T-helper 1 cell treated with Interleukin-12 subunit alpha and Interleukin-12 subunit beta and Interleukin-4 antibody, amounts not matched to agents 30 μg/mL and 1 μg/mL, for 36 hours (primary cell): ENCODE measurements around the gene ZFYVE19.

Experiments used
- H3K27ac Mint-ChIP-seq: one replicate; pipeline ENCODE4 v1.8.0; 2021; ENCODE audit warnings: mild to moderate bottlenecking, mixed read lengths
- H3K27me3 Mint-ChIP-seq: one replicate; pipeline ENCODE4 v1.8.0; 2021; ENCODE audit warnings: low read depth, mixed read lengths
- H3K36me3 Mint-ChIP-seq: one replicate; pipeline ENCODE4 v1.8.0; 2021; ENCODE audit warnings: low read depth, mixed read lengths
- H3K4me1 Mint-ChIP-seq: one replicate; pipeline ENCODE4 v1.8.0; 2021; ENCODE audit warnings: low read depth, mixed read lengths
- H3K4me3 Mint-ChIP-seq: one replicate; pipeline ENCODE4 v1.8.0; 2021; ENCODE audit warnings: mild to moderate bottlenecking, moderate library complexity, mixed read lengths
- H3K9me3 Mint-ChIP-seq: one replicate; pipeline ENCODE4 v1.8.0; 2021; ENCODE audit warnings: mixed read lengths

The ZFYVE19 gene

GRCh38 chr15:40807028-40807887, at the start of gene ZFYVE19, which contains the start of gene DNAJC17:
ZFYVE19 (plus strand) TSS chr15:40807089; CDS start chr15:40807590, 501 bp downstream.
DNAJC17 (minus strand) TSS chr15:40807473; CDS start chr15:40807446, 27 bp downstream.
- no peaks in the 10 kb centered on the region for H3K27me3 Mint-ChIP-seq
- H3K9me3 Mint-ChIP-seq: no peaks in the 10 kb centered on the region
- H3K4me1 Mint-ChIP-seq: peaks cover 15% of the 10 kb centered on the region
- peak within 1 kb of the TSS; percentile 97 for H3K27ac Mint-ChIP-seq
- peaks cover 6% of the 10 kb centered on the region for H3K36me3 Mint-ChIP-seq
- H3K4me3 Mint-ChIP-seq: peak within 1 kb of the TSS; percentile 93

DNA sequence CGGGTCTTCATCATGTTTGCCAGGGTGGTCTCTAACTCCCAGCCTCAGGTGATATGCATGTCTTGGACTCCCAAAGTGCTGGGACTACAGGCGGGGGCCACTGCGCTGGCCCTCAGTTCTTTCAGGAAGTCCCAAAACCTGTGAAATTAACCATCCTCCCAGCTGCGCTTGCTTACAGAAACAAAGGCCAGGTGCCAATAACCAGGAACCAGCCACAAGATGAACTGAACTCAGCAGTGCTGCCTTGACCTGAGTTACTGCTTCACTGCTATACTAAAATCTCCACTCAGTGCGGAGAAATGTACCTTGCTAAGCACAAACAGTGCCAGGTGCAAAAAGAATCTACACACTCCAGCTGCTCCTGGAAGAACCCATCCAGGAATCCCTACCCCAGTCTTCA, 46.9 kb upstream of the ZFYVE19 start:
- no peaks in the 10 kb centered on the region for H3K36me3 Mint-ChIP-seq
- no peaks in the 10 kb centered on the region for H3K27me3 Mint-ChIP-seq
- H3K4me1 Mint-ChIP-seq: peaks cover 18% of the 10 kb centered on the region
- no peak overlapping the region for H3K4me3 Mint-ChIP-seq
- no peak overlapping the region for H3K27ac Mint-ChIP-seq
- no peaks in the 10 kb centered on the region for H3K9me3 Mint-ChIP-seq

DNA sequence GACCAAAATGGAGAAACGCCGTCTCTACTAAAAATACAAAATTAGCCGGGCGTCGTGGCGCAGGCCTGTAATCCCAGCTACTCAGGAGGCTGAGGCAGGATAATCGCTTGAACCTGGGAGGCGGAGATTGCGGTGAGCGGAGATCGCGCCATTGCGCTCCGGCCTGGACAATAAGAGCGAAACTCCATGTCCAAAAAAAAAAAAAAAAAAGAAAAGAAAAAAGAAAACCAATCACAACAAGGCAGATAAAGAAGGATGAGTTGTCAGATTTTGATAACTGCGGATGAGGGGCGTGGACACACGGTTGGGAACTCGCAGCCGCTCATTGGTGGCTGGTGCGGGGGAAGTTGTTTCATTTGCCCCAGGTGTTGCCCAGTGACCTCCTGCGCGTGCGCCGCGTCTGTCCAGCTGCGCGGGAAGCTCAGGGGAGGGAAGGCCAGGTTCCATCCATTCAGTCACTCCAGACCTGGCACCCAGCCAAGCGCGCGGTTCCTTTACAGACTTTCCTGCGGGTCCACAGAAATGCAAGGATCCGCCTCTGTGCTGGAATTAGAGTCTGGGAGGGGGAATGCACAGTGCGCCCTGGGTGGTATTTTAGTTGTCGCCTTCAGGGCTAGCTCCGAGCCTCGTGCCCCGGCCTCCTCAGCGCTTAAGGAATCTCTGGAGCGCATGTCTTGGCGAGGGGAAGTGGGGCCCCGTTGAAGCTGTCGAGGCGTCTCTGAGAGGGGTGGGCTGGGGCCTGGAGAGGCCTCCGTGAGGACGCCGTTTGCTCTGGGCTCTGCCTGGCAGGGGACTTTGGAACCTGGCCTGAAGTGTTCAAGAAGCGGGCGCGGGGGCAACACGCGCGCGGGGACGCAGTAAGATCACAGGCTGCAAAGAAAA, 43.7 kb upstream of the ZFYVE19 start:
- H3K9me3 Mint-ChIP-seq: no peaks in the 10 kb centered on the region
- no peaks in the 10 kb centered on the region for H3K27me3 Mint-ChIP-seq
- peak overlapping the region; percentile 81 for H3K4me3 Mint-ChIP-seq
- H3K36me3 Mint-ChIP-seq: no peaks in the 10 kb centered on the region
- H3K4me1 Mint-ChIP-seq: peaks cover 19% of the 10 kb centered on the region
- H3K27ac Mint-ChIP-seq: peak overlapping the region; percentile 82

GRCh38 chr15:40763801-40764628, 42.9 kb upstream of the ZFYVE19 start, which contains the start of gene GCHFR:
GCHFR (plus strand) TSS chr15:40764068; CDS start chr15:40764181, 113 bp downstream.
- no peaks in the 10 kb centered on the region for H3K9me3 Mint-ChIP-seq
- H3K27ac Mint-ChIP-seq: peak within 1 kb of the TSS; percentile 90
- H3K36me3 Mint-ChIP-seq: peaks cover 3% of the 10 kb centered on the region
- peak within 1 kb of the TSS; percentile 81 for H3K4me3 Mint-ChIP-seq
- H3K4me1 Mint-ChIP-seq: peaks cover 25% of the 10 kb centered on the region
- no peaks in the 10 kb centered on the region for H3K27me3 Mint-ChIP-seq

DNA sequence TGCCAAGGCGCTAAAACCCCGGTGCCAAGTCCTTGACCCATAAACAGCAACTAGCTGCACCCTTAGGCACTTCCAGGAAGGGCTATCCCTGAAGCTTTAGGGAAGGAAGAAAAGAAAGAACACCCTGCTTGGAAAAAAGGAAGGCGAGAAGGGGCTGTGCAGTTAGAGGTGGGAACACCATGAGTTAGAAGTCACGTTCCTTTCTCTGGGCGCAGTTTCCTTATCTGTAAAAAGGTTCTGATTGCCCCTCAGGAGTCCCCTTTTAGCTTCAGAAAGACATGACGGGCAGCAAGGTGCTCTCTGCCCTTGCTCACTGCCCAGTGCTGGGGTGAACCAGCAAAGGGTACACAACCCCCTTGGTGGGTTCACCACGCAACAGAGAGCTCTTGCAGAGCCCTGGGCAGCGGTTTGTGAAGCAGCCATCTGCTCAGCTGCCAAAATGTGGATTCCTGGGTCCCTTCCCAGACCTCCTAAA, 42.2 kb upstream of the ZFYVE19 start:
- no peaks in the 10 kb centered on the region for H3K9me3 Mint-ChIP-seq
- H3K4me1 Mint-ChIP-seq: peaks cover 30% of the 10 kb centered on the region
- peaks cover 5% of the 10 kb centered on the region for H3K36me3 Mint-ChIP-seq
- peak overlapping the region; percentile 90 for H3K27ac Mint-ChIP-seq
- H3K4me3 Mint-ChIP-seq: peak overlapping the region; percentile 81
- H3K27me3 Mint-ChIP-seq: no peaks in the 10 kb centered on the region

DNA sequence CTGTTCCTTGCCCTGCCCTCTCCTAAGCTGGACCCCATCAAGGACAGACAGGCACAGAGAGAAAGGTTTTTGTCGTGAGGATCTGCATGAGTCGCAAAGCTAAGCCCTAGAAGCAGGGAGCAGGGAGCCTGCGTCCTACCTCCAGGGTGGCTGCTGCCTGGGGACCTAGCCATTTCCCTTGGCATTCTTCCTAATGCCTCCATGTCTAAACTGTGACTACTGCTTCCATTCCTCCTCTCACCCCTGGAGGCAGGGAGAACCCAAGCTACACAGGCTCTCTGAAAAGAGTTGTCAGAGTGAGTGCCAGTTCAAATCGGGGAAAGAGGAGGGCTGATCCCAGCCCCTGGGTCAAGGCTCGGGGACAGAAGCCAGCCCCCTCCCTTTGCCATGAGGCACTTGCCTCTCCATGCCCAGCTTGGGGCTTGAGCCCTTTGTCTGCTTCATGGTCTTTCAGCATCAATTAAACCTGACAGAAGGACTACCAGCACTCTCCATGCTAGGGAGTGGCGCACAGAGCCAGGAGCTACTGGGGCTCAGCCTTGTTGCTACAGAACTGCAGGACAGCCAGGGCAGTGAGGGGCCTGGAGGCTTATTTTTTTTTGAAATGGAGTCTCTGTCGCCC, 40.6 kb upstream of the ZFYVE19 start:
- Mint-ChIP-seq H3K9me3 (no peaks in the 10 kb centered on the region), H3K27ac (peak overlapping the region; percentile 15), H3K27me3 (no peaks in the 10 kb centered on the region), H3K4me1 (peaks cover 32% of the 10 kb centered on the region), H3K36me3 (peaks cover 7% of the 10 kb centered on the region), H3K4me3 (no peak overlapping the region)

- Mint-ChIP-seq H3K4me3 (no peak overlapping the region), H3K36me3 (peaks cover 7% of the 10 kb centered on the region), H3K4me1 (peaks cover 32% of the 10 kb centered on the region), H3K9me3 (no peaks in the 10 kb centered on the region), H3K27ac (no peak overlapping the region), H3K27me3 (no peaks in the 10 kb centered on the region)
These were observed 39.7 kb upstream of the ZFYVE19 start for GRCh38 chr15:40766906-40767837.

DNA sequence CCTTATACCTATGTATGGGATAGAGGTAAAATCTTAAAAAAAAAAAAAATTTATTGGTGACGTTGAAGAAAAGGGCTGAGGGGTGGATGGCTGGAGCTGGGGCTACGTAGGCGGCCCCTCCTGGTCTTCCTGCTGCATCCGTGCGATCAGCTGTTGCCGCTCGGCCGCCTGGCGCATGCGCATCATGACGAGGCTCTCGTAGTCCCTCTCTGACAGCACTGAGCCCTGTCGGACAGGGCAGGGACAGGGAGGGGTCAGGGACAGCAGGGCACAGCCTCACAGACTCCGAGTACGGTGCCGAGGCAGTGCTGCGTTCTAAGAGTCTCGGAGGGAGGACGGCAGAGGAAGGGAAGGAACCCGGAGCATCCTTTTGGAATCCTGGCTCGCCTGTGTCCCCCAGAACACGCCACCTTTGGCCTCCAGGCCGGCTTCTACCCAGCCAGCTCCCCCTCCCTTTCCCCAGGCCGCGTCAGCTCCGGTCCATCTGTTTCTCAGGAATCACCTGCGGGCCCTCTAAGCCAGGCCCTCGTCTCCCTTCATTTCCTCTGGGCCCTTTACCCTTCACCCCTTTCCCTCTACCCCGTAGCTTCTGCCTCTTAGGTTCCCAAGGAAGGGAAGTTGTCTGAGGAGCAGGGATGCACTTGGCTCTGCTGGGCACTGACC, 38.9 kb upstream of the ZFYVE19 start:
- Mint-ChIP-seq H3K27ac (no peak overlapping the region), H3K36me3 (peaks cover 8% of the 10 kb centered on the region), H3K4me1 (peaks cover 29% of the 10 kb centered on the region), H3K27me3 (no peaks in the 10 kb centered on the region), H3K4me3 (no peak overlapping the region), H3K9me3 (no peaks in the 10 kb centered on the region)

GRCh38 chr15:40768521-40769273, 38.2 kb upstream of the ZFYVE19 start:
- Mint-ChIP-seq H3K27me3 (no peaks in the 10 kb centered on the region), H3K27ac (peak overlapping the region; percentile 76), H3K4me3 (peak overlapping the region; percentile 33), H3K4me1 (peaks cover 27% of the 10 kb centered on the region), H3K36me3 (peaks cover 11% of the 10 kb centered on the region), H3K9me3 (no peaks in the 10 kb centered on the region)

DNA sequence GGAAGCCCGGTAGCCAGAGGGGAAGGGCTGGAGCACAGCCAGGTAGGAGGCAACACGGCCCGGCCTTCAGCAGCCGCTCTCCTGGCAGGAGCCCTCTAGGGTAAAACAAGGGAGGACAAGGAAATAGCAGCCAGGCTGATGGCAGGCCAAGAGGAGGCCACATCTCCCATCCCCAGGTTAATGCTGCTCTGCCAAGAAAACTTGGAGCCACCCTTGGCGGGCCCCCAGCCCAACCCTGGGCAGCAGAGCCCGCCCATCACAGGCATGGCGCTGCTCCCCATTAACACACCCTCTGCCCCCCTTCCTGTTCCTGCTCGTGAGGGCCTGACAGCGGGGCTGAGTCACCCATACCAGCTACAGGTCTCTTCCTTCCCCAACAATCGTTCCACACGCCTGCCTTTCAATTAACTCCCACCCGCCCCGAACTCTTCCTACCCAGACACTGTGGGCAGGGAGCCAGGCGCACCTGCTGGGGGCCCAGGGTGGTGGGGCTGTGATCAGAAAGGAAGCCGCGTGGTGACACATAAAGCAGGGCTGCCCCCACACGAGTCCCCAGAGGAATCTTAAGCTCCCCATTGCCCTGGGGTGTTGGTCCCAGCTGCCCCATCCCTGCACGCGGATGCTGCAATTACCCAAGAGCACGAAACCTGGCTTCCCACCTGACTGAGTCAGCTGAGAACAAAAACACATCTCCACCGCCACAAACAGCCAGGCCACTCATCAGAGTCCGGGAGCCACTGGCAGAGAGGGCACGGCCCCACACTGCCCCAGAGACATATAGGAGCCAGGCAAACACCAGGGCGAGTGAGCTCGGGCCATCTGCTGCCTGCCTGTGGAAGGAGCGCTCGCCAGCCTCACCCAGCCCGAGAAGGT, 37.4 kb upstream of the ZFYVE19 start, which contains the start of gene C15orf62:
TSS of gene C15orf62 (plus strand) at position 707 of the 873 bp plus-strand sequence. CDS start 516 bp downstream, outside the sequence.
- Mint-ChIP-seq H3K9me3 (no peaks in the 10 kb centered on the region), H3K4me3 (peak within 1 kb of the TSS; percentile 41), H3K4me1 (peaks cover 24% of the 10 kb centered on the region), H3K27me3 (no peaks in the 10 kb centered on the region), H3K36me3 (peaks cover 11% of the 10 kb centered on the region), H3K27ac (peak within 1 kb of the TSS; percentile 76)

DNA sequence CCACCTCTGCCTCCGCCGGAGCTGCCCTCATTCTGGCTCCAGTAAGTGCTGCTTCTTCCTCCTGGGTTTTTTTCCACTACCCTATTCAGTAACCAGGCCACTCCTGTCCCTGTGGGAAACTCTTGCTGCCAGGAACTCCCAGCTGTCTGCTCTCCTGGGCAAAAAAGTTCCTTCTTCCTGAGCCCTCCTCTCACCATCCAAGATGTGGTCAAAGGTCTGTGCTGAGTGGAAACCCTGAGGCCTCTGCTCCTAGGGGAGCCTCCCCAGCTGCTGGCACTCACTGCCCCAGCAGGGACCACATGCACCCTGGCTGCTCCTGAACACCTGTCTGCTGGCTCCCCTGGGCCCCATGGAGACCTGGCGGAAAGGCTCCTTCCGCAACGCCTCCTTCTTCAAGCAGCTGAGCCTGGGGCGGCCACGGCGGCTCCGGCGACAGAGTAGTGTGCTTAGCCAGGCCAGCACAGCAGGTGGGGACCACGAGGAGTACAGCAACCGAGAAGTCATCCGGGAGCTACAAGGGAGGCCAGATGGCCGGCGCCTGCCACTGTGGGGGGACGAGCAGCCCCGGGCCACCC, 36.7 kb upstream of the ZFYVE19 start:
- no peaks in the 10 kb centered on the region for H3K9me3 Mint-ChIP-seq
- H3K4me1 Mint-ChIP-seq: peaks cover 20% of the 10 kb centered on the region
- H3K36me3 Mint-ChIP-seq: peaks cover 14% of the 10 kb centered on the region
- peak overlapping the region; percentile 76 for H3K27ac Mint-ChIP-seq
- H3K27me3 Mint-ChIP-seq: no peaks in the 10 kb centered on the region
- no peak overlapping the region for H3K4me3 Mint-ChIP-seq
